Fibroblast of villous mesenchyme (primary cell): ENCODE data around the gene KLHL17. TPM values are rescaled to one million over a fixed set of nuclear protein-coding genes. Genes with fewer than 3 reads are reported as not detected.

ENCODE experiments used
- DNase-seq: peaks from one replicate; pipeline ENCODE4 v3.0.0-alpha.2; 2010; ENCODE audit warnings: low read depth
- H3K4me3 ChIP-seq: 2 replicates; pipeline ENCODE4 v1.5.1; 2011; ENCODE audit warnings: low read depth, mild to moderate bottlenecking, low read length
- CTCF ChIP-seq: IDR thresholded peaks from 2 replicates; pipeline ENCODE4 v1.5.1; 2012; ENCODE audit warnings: low read depth, mild to moderate bottlenecking, low read length; ENCODE audit not compliant: insufficient read depth
- total RNA-seq: library from RNA; depleted of rRNA; stranded (reverse); fragments of >200 nt; gene quantifications from 2 replicates; pipeline ENCODE4 v1.2.3, GENCODE V29; 2012

KLHL17 gene
- total RNA-seq, 1 donor: 6.0 TPM

- DNase-seq: no peak
- H3K4me3 ChIP-seq: no peak overlapping the region
- TF ChIP-seq CTCF: no peak
These were observed 42.0 kb upstream of the KLHL17 start for GRCh38 chr1:918353-918752.

GRCh38 chr1:918843-919242 lies 41.5 kb upstream of the KLHL17 start:
- no peak for TF ChIP-seq CTCF
- DNase-seq: no peak
- no peak overlapping the region for H3K4me3 ChIP-seq

- no peak for TF ChIP-seq CTCF
- DNase-seq: no peak
- no peak overlapping the region for H3K4me3 ChIP-seq
These were observed 41.0 kb upstream of the KLHL17 start for GRCh38 chr1:919271-919872.

- no peak for DNase-seq
These were observed 40.4 kb upstream of the KLHL17 start for GRCh38 chr1:920010-920409.

GRCh38 chr1:920521-920920 lies 39.9 kb upstream of the KLHL17 start:
- no peak overlapping the region for H3K4me3 ChIP-seq
- TF ChIP-seq CTCF: no peak
- no peak for DNase-seq

More at GRCh38 chr1:920010-920409, 40.4 kb upstream of the KLHL17 start:
- no peak for TF ChIP-seq CTCF
- H3K4me3 ChIP-seq: no peak overlapping the region

- peak; percentile 78 for DNase-seq
- peak; percentile 56 for TF ChIP-seq CTCF
- no peak overlapping the region for H3K4me3 ChIP-seq
These were observed 39.2 kb upstream of the KLHL17 start for GRCh38 chr1:921011-921837.
